H1 (cell line): ENCODE data around the gene NCAPD3.

ENCODE experiments used
- CEBPB ChIP-seq: IDR thresholded peaks from 2 replicates; pipeline ENCODE4 v1.6.1; 2012; ENCODE audit warnings: low read depth, low read length
- CHD2 ChIP-seq: IDR thresholded peaks from 2 replicates; pipeline ENCODE4 v1.6.1; 2012; ENCODE audit warnings: low read length, improper control_type of control experiment
- CTCF ChIP-seq, 3 experiments: IDR thresholded peaks; 1 replicate in 2 of 3; 2 replicates in 1 of 3; pipeline versions ENCODE4 v1.5.1 to v1.6.1; 2011; ENCODE audit warnings: low read length in 3 of 3, mild to moderate bottlenecking in 3 of 3, inconsistent platforms in 2 of 3, low read depth in 1 of 3, moderate library complexity in 1 of 3; ENCODE audit not compliant: insufficient read depth in 1 of 3; ENCODE audit errors: control extremely low read depth in 1 of 3
- KDM1A ChIP-seq: fragments of 200-600, 300-600 bp; sonication (generic); IDR thresholded peaks from 2 replicates; pipeline ENCODE4 v1.7.1; 2016; ENCODE audit warnings: mild to moderate bottlenecking, low read length, borderline replicate concordance
- MAFK ChIP-seq: IDR thresholded peaks from 2 replicates; pipeline ENCODE4 v1.6.1; 2012; ENCODE audit warnings: low read depth, mild to moderate bottlenecking, improper control_type of control experiment, low read length
- POLR2A ChIP-seq, 2 experiments: IDR thresholded peaks; 1 replicate in 1 of 2; 2 replicates in 1 of 2; pipeline ENCODE4 v1.6.1; 2011; ENCODE audit warnings: low read depth in 2 of 2, low read length in 2 of 2, mild to moderate bottlenecking in 2 of 2; ENCODE audit errors: control extremely low read depth in 1 of 2
- POU5F1 ChIP-seq: IDR thresholded peaks from 2 replicates; pipeline ENCODE4 v1.6.1; 2011; ENCODE audit warnings: low read depth, mild to moderate bottlenecking, low read length, moderate library complexity
- ZNF274 ChIP-seq: IDR thresholded peaks from 2 replicates; pipeline ENCODE4 v1.7.0; 2012; ENCODE audit warnings: low read length, borderline replicate concordance; ENCODE audit errors: extremely low read depth

GRCh38 chr11:134231958-134232659, 8.3 kb upstream of the NCAPD3 start:
- TF ChIP-seq POLR2A (IDR thresholded peaks at IDR 0.05; ENCODE audit: control extremely low read depth in 1 of 2, low read depth in 2 of 2, low read length in 2 of 2) (no peak), MAFK (no peak), CEBPB (no peak), CHD2 (no peak), CTCF (IDR thresholded peaks at IDR 0.05; ENCODE audit: control extremely low read depth in 1 of 3, insufficient read depth in 1 of 3, low read depth in 1 of 3, low read length in 3 of 3) (no peak), POU5F1 (no peak), ZNF274 (no peak), KDM1A (no peak)
